ENCODE measurements around the gene FYB1.

DNA sequence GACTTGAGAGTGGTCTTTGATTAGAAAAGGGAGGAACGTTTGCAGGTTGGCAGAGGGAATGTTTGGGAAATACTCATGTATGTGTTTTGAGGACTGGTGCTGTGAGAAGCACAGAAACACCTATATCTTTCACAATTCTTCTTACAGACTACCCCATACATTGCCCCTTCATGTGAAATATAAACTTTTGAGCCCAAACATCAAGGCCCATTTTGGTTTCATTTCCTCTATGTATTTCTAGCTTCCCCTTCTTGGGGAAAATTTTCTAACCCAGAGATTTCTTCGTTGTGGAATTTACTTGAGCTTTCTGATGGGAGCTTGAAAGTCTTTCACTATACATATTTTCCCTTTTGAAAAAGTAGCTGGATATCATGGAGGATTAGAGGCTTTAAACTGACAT, 67.6 kb downstream of the FYB1 start:
- TF ChIP-seq, protein P1, sequence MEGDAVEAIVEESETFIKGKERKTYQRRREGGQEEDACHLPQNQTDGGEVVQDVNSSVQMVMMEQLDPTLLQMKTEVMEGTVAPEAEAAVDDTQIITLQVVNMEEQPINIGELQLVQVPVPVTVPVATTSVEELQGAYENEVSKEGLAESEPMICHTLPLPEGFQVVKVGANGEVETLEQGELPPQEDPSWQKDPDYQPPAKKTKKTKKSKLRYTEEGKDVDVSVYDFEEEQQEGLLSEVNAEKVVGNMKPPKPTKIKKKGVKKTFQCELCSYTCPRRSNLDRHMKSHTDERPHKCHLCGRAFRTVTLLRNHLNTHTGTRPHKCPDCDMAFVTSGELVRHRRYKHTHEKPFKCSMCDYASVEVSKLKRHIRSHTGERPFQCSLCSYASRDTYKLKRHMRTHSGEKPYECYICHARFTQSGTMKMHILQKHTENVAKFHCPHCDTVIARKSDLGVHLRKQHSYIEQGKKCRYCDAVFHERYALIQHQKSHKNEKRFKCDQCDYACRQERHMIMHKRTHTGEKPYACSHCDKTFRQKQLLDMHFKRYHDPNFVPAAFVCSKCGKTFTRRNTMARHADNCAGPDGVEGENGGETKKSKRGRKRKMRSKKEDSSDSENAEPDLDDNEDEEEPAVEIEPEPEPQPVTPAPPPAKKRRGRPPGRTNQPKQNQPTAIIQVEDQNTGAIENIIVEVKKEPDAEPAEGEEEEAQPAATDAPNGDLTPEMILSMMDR (IDR thresholded peaks at IDR 0.05), result no peak
- TF ChIP-seq POLR2AphosphoS5 (IDR thresholded peaks at IDR 0.05; ENCODE audit: low read depth, low read length) (no peak), SIN3A (IDR thresholded peaks at IDR 0.05; ENCODE audit: borderline replicate concordance, insufficient read depth, low read depth, low read length) (no peak), REST (IDR thresholded peaks at IDR 0.05; ENCODE audit: insufficient read depth in 1 of 2, low read depth in 2 of 2, low read length in 1 of 2) (no peak)

Data from Panc1 (cell line).